Stomach (tissue), 9 donors: ENCODE measurements around the gene ALDOC. TPM values are rescaled to one million over a fixed set of nuclear protein-coding genes. Genes with fewer than 3 reads are reported as not detected.
A peak's percentile ranks its signal among the peaks of the same experiment; 100 is the strongest.
"Not testable (repeated sequence)": the region's sequence is repeated elsewhere in the genome, so short reads cannot be mapped to it uniquely, and the experiment has no call there.

Experiments
- DNase-seq, 2 donors: peaks; one replicate each; pipeline versions ENCODE4 v3.0.0 to v3.0.0-alpha.2; 2013 to 2019
- H3K27ac ChIP-seq, 5 donors: fragments of 200-600 bp in 4 of 5; sonication (generic) in 4 of 5; one replicate each; pipeline ENCODE4 v1.5.1; 2013 to 2019; ENCODE audit warnings: mild to moderate bottlenecking in 1 of 5, moderate library complexity in 1 of 5
- H3K27me3 ChIP-seq, 3 donors: fragments of 200-600 bp; sonication (generic); one replicate each; pipeline ENCODE4 v1.5.1; 2017 to 2019; ENCODE audit warnings: mixed run types in 1 of 3
- H3K36me3 ChIP-seq, 4 donors: fragments of 200-600 bp; sonication (generic); 1 replicate in 3 of 4; 2 replicates in 1 of 4; pipeline ENCODE4 v1.5.1; 2016 to 2019
- H3K4me1 ChIP-seq, 4 donors: fragments of 200-600 bp; sonication (generic); one replicate each; pipeline ENCODE4 v1.5.1; 2016 to 2019
- H3K4me3 ChIP-seq, 4 donors: fragments of 200-600 bp; sonication (generic) in 3 of 4; one replicate each; pipeline ENCODE4 v1.5.1; 2016 to 2019; ENCODE audit warnings: mild to moderate bottlenecking in 1 of 4
- H3K9me3 ChIP-seq, 4 donors: fragments of 200-600 bp; sonication (generic); one replicate each; pipeline ENCODE4 v1.5.1; 2016 to 2019
- EP300 ChIP-seq: sonication (generic); formaldehyde crosslinking; IDR thresholded peaks from one replicate; pipeline ENCODE4 v1.6.1; 2017; ENCODE audit warnings: antibody characterized with exemption
- POLR2A ChIP-seq, 4 donors: fragments of 450-650 bp; IDR thresholded peaks; one replicate each; pipeline ENCODE4 v1.6.1; 2016; ENCODE audit warnings: antibody characterized with exemption in 4 of 4, control low read depth in 2 of 4, mild to moderate bottlenecking in 1 of 4, moderate library complexity in 1 of 4
- POLR2AphosphoS5 ChIP-seq, 3 donors: sonication (generic); formaldehyde crosslinking; IDR thresholded peaks; one replicate each; pipeline ENCODE4 v1.6.1; 2016; ENCODE audit warnings: antibody characterized with exemption in 3 of 3
- WGBS, 5 donors: extraction: QIAGEN DNeasy Blood & Tissue Kit in 3 of 5; methylation state at CpG; one replicate each; pipeline versions ENCODE4 v1.1.5 to v1.1.7; 2013 to 2018; 5-methylcytosine and 5-hydroxymethylcytosine counted together
- intact Hi-C: fragments of 100-400 bp; cut with DNase I; formaldehyde crosslinking; loops from one replicate; pipeline ENCODE4 v1.15.1; 2023; ENCODE audit warnings: low total_unique reads
- polyA plus RNA-seq, 3 donors: library from polyadenylated mRNA; stranded (reverse); fragments of 200-250 nt; gene quantifications; one replicate each; pipeline ENCODE4 v1.2.3, GENCODE V29; 2013
- total RNA-seq, 5 donors: library from RNA; depleted of rRNA; stranded (reverse); fragments of >200 nt; gene quantifications; one replicate each; pipeline versions ENCODE4 v1.1.0 to v1.2.3, GENCODE V29; 2014 to 2016
- TF ChIP-seq, protein P1 (sequence below), 7 experiments: fragments of 450-650 bp in 4 of 7; fragments of 200-600 bp in 3 of 7; sonication (generic) in 3 of 7; IDR thresholded peaks; one replicate each; pipeline ENCODE4 v1.5.1; 2016 to 2019; ENCODE audit warnings: antibody characterized with exemption in 7 of 7, control low read depth in 2 of 7, mild to moderate bottlenecking in 1 of 7
- donor health status: healthy with polysubstance abuse.
- donor health status: Bipolar disorder and iron deficiency.
- donor health status: healthy.

Gene ALDOC
- total and polyA plus RNA-seq, 8 donors, result 0.89 to 54.8 (median 11.0) TPM

DNA sequence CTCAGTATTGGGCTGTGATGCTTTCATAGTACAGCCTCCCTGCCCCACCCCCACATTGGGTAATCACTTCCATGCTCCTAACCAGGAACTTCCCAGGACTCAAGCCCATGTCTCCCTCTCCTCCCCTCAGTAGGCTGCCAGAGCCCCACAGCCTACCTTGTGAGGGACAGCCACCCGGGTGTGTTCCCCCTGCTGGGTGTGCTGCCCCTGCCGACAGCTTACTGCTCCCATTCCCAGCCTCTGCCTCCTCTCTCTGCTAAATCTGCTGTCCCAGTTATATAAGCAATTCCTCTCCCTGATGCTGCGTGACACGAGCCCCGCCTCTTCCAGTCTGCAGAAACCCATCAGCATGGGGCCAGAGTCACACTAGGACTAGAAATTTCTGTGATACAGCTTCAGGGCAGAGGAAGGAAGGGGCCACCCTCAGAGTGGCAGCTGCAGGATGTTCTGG, 37.3 kb upstream of the ALDOC start, which contains the start of gene RSKR:
Gene RSKR, minus strand, starts transcription at position 255 of the 451 bp plus-strand sequence. Its CDS starts 24 bp downstream, at position 231.
- Histone ChIP-seq H3K27me3 (no peaks in the 10 kb centered on the region), H3K36me3 (peaks cover 48 to 80% (median 76%) of the 10 kb centered on the region in 4 donors), H3K27ac (no peak within 1 kb of the TSS), H3K4me3 (no peak within 1 kb of the TSS), H3K9me3 (no peaks in the 10 kb centered on the region), H3K4me1 (peaks cover 0 to 14% (median 4%) of the 10 kb centered on the region in 4 donors)
- peak in 1 of 2 donors; percentile 9 for DNase-seq
- TF ChIP-seq, protein P1, sequence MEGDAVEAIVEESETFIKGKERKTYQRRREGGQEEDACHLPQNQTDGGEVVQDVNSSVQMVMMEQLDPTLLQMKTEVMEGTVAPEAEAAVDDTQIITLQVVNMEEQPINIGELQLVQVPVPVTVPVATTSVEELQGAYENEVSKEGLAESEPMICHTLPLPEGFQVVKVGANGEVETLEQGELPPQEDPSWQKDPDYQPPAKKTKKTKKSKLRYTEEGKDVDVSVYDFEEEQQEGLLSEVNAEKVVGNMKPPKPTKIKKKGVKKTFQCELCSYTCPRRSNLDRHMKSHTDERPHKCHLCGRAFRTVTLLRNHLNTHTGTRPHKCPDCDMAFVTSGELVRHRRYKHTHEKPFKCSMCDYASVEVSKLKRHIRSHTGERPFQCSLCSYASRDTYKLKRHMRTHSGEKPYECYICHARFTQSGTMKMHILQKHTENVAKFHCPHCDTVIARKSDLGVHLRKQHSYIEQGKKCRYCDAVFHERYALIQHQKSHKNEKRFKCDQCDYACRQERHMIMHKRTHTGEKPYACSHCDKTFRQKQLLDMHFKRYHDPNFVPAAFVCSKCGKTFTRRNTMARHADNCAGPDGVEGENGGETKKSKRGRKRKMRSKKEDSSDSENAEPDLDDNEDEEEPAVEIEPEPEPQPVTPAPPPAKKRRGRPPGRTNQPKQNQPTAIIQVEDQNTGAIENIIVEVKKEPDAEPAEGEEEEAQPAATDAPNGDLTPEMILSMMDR (IDR thresholded peaks at IDR 0.05), result no peak
- TF ChIP-seq EP300, result no peak
- TF ChIP-seq POLR2A (IDR thresholded peaks at IDR 0.05), result no peak
- TF ChIP-seq POLR2AphosphoS5 (IDR thresholded peaks at IDR 0.05), result no peak
- intact Hi-C loops, result no loop called here
- 67 to 86% (median 82%) methylated on average over 5 of the region's 5 CpGs for WGBS, 5 donors

DNA sequence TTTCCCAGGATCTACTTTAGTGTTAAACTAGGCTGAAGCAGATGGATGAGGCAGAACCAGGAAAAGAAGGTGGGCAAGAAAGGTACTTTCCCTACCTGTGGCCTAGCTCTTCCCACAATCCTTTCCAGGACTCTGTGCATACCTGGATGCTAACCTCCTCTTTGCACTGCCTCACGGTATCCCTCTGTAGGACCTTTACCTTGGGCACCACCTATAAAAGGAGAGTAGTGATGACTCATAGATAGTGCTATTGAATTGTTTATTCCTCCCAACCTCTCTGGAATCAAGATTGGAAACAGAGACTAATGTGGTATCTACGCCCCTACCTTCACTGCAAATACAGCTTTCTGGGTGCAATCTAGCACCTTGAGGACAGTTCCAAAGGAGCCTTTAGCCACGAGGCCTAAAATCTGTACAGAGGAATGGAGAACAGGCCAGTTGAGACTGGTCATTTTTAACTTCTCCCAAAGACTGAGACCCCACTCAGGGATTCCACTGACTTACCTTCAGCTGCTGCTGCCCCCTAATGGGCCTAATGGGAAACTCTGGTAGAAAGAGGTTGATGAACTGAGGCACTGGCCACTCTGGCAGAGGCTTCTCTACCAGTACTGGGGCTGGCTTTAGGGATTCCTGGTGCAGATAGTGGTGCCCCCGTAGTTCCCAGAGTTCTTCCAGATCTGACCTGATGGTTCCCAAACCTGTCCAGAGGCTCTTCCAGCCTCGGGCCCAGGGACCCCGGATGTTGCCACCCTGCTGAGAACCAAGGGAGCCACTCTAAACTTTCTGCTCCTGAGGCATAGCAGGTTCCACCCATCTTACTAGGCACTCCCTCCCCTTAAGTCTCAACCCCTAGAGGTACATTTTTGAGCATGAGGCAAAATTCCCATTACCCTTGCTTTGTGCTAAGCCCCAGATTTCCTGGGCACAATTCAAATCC, 36.5 kb upstream of the ALDOC start:
- peak; percentile 33 to 63 for DNase-seq
- no peak for TF ChIP-seq POLR2AphosphoS5 (IDR thresholded peaks at IDR 0.05)
- TF ChIP-seq, protein P1 (IDR thresholded peaks at IDR 0.05), result peak in 5 of 7 experiments; percentile 31 to 62 (median 38)
- no peak overlapping the region for H3K4me3 ChIP-seq
- H3K36me3 ChIP-seq, result peaks cover 41 to 73% (median 68%) of the 10 kb centered on the region in 4 donors
- H3K27ac ChIP-seq, result no peak overlapping the region
- H3K27me3 ChIP-seq, result no peaks in the 10 kb centered on the region
- intact Hi-C loops, result no loop called here
- H3K9me3 ChIP-seq, result no peaks in the 10 kb centered on the region
- 62 to 79% (median 74%) methylated on average over 3 to 6 of the region's 6 CpGs for WGBS, 5 donors
- peaks cover 0 to 14% (median 4%) of the 10 kb centered on the region in 4 donors for H3K4me1 ChIP-seq

DNA sequence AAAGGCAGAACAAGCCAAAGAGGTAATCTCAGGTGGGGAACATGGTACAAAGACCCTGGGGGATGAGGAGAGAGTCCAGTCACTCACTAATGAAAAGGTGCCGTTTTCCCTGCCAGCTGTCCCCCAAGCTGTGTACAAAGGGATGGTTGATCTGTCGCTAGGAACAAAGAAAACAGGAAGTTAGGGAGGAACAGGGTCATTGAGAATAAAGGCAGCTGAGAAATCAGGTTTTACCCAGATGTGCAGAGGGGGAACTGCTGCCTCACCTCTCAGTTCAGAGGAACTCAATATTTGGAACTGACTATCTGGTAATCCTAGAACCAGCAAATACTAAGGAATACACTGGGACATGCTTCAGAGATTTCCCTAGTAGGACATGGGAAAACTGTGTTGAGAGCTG, 35.8 kb upstream of the ALDOC start:
- Histone ChIP-seq H3K27ac (no peak overlapping the region), H3K27me3 (no peaks in the 10 kb centered on the region), H3K4me1 (peaks cover 0 to 14% (median 4%) of the 10 kb centered on the region in 4 donors), H3K4me3 (no peak overlapping the region), H3K9me3 (no peaks in the 10 kb centered on the region), H3K36me3 (peaks cover 34 to 66% (median 62%) of the 10 kb centered on the region in 4 donors)
- intact Hi-C loops, result no loop called here
- TF ChIP-seq POLR2AphosphoS5 (IDR thresholded peaks at IDR 0.05), result no peak
- TF ChIP-seq, protein P1 (IDR thresholded peaks at IDR 0.05), result no peak
- DNase-seq, result no peak
- 40 to 69% (median 59%) methylated on average over 2 of the region's 2 CpGs for WGBS, 5 donors

DNA sequence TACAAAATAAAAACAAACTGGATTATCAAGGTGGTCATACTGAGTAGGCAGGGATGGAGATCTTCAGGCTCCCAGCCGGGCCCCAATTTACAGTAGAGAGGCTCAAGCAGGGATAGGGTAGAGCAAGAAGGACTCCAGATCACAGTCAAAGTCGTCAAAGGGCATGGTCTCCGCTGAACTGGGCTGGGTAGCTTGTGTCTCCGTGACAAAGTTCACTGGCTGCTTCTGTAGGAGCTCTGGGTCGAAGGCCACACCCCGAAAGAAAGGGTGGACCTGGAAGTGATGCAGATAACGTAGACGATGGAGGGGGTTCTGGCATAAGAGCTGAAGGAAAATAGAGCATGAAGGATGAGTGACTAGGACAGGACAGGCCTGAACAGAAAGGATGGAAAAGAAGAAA, 33.7 kb upstream of the ALDOC start:
- Histone ChIP-seq H3K4me3 (no peak overlapping the region), H3K27ac (no peak overlapping the region), H3K4me1 (peaks cover 0 to 14% (median 4%) of the 10 kb centered on the region in 4 donors), H3K27me3 (no peaks in the 10 kb centered on the region), H3K9me3 (no peaks in the 10 kb centered on the region), H3K36me3 (peaks cover 13 to 54% (median 44%) of the 10 kb centered on the region in 4 donors)
- DNase-seq, result peak in 1 of 2 donors; percentile 36
- WGBS, 5 donors, result 50 to 78% (median 62%) methylated on average over 8 of the region's 8 CpGs
- TF ChIP-seq POLR2A (IDR thresholded peaks at IDR 0.05) (no peak), EP300 (no peak), POLR2AphosphoS5 (IDR thresholded peaks at IDR 0.05) (no peak)
- TF ChIP-seq, protein P1 (IDR thresholded peaks at IDR 0.05), result no peak
- intact Hi-C loops, result no loop called here

DNA sequence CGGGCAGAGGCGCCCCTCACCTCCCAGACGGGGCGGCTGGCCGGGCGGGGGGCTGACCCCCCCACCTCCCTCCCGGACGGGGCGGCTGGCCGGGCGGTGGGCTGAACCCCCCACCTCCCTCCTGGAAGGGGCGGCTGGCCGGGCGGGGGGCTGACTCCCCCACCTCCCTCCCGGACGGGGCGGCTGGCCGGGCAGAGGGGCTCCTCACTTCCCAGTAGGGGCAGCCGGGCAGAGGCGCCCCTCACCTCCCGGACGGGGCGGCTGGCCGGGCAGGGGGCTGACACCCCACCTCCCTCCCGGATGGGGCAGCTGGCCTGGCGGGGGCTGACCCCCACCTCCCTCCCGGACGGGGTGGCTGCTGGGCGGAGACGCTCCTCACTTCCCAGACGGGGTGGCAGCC, 27.3 kb upstream of the ALDOC start:
- intact Hi-C loops, H3K27ac ChIP-seq: not testable (repeated sequence)
- 88 to 100% (median 95%) methylated on average over 2 to 28 of the region's 31 CpGs for WGBS, 5 donors

More for the DNA sequence above, 27.3 kb upstream of the ALDOC start:
- peaks cover 0 to 12% (median 3%) of the 10 kb centered on the region in 4 donors for H3K36me3 ChIP-seq
- not testable (repeated sequence) for H3K27me3 ChIP-seq, H3K4me3 ChIP-seq, DNase-seq, H3K9me3 ChIP-seq
- peaks cover 0 to 13% (median 10%) of the 10 kb centered on the region in 4 donors for H3K4me1 ChIP-seq
